Peyer's patch (tissue), 4 donors: ENCODE results near the gene KIF7.

ENCODE experiments used
- CTCF ChIP-seq, 6 experiments: fragments of 450-650 bp in 4 of 6; fragments of 200-600 bp in 2 of 6; sonication (generic) in 1 of 6; IDR thresholded peaks; one replicate each; pipeline ENCODE4 v1.5.1; 2017 to 2019; ENCODE audit warnings: antibody characterized with exemption in 6 of 6, mild to moderate bottlenecking in 3 of 6, moderate library complexity in 1 of 6
- POLR2A ChIP-seq, 2 donors: fragments of 450-650 bp; IDR thresholded peaks; one replicate each; pipeline ENCODE4 v1.5.1; 2017; ENCODE audit warnings: antibody characterized with exemption in 2 of 2, mild to moderate bottlenecking in 2 of 2, moderate library complexity in 2 of 2

DNA sequence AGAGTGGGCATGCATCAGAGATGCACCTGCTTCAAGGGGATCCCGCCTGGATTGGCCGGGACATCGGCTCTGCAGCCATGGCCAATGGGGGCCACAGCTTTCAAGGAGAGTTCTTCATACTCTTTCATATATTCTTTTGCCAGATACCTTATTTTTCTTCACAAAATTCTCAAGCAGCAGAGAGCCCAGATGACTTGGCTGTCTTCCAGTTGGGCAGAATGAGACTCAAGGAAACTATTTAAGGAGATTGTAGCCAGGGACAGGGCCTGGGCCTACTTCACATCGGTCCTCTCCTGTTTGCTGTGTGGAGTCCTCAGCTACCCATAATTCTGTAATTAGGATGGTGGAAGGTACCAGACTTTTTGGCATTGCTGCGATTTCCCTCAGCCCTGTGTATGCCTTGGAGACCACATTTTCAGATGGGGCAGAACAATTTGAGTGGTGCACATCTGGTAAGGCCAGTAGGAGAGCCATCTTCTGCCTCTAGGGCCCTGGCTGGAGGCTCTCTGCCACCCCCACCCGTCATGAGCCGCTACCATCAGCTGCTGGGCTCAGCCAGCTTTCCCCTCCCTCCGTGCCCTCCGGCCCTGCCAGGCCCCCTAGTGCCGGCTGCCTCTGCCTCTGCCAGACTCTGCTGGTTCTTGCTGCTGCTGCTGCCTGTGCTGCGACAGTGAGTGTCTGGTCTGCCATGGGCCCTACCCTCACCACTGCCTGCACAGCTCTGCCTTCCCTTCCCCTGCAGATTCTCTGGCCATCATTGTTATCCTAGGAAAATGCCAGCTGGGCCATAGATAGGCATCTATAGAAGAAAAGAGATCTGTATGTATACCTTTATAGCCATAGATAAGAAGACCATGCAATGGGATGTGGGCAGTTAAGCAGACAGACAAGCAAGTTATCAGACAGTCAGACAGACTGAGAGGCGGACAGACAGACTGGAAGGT is 17.2 kb upstream of the KIF7 start:
- TF ChIP-seq CTCF (IDR thresholded peaks at IDR 0.05): no peak
- TF ChIP-seq POLR2A (IDR thresholded peaks at IDR 0.05): no peak
